ENCODE results near the gene OTUD3.
A peak's percentile ranks its signal among the peaks of the same experiment; 100 is the strongest.
"Not testable (repeated sequence)": the region's sequence is repeated elsewhere in the genome, so short reads cannot be mapped to it uniquely, and the experiment has no call there.

Gene OTUD3

DNA sequence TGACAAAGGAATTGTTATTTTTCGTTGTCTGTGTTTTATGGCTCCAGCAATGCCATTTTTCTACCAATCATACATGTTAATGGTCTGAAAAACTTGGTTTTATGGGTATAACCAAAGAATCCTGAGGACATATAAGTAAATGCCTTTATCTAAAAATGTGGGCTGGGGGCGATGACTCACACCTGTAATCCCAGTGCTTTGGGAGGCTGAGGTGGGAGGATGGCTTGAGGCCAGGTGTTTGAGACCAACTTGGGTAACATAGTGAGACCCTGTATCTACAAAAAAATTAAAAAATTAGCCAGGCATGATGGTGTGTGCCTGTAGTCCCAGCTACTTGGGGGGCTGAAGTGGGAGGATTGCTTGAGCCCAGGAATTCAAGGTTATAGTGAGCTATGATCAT lies 12.7 kb upstream of the OTUD3 start:
- DNase-seq = not testable (repeated sequence)

DNA sequence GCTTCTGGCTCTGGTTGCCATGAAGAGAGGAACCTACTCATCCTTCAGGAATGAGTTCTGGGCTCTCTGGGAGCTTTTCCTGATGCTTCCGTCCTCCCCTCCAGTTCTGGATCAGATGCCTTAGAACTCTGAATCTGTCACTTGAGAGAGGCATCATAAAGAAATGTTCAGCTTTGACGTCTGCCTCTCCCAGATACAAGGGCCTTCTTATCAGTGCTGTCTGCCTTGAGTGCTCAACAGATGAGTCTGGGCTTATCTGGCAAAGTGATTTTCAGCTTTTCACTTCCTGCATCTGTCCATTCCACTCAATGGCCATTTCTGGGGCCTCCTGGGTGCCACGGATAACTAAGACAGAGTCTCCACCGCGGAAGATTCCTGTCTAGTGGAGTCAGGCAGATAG lies 12.3 kb upstream of the OTUD3 start:
- peak; percentile 46 for DNase-seq

DNA sequence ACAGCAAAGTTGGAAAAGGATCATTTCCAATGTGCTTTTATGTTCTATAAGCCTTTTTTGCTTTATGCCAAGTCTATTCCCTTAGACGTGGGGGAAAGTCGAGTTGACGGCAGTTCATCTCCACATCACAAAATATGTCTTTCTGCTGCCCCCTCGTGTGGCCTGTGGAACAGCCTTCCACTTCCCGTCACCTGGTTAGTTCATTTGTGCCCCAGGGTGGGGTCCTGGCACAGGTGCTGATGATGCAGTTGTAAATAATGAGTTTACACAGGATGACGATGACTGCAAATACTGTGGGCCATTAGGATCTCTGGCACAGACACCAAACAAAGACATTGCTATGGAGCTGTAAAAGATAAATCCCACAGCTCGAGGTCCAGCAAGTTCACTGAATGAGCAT lies 10.0 kb upstream of the OTUD3 start:
- DNase-seq = no peak

DNA sequence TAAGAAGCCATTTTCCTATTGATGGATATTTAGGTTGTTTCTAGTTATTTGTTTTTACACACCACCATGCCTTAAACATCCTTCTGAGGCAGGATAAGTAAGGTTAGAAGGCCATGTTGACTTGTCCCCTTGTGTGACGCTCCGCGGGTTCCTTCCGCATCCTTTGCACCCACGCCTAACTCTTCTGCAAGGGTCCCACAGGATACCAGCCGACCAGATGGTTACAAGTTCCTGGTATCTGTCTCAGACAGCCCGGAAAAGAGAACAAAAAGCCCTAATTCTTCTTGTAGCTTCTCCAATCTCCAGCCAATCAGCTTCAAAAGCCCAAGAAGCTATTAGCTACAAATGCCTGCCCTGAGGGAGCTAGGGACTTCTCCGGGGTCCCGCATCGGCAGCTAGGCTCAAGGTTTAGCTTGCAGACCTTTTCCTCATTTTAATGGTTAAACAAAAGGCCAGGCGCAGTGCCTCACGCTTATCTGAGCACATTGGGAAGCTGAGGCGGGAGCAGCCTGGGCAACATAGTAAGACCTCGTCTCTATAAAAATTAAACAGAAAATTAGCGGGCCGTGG lies 4.9 kb upstream of the OTUD3 start:
- no peak for DNase-seq

DNA sequence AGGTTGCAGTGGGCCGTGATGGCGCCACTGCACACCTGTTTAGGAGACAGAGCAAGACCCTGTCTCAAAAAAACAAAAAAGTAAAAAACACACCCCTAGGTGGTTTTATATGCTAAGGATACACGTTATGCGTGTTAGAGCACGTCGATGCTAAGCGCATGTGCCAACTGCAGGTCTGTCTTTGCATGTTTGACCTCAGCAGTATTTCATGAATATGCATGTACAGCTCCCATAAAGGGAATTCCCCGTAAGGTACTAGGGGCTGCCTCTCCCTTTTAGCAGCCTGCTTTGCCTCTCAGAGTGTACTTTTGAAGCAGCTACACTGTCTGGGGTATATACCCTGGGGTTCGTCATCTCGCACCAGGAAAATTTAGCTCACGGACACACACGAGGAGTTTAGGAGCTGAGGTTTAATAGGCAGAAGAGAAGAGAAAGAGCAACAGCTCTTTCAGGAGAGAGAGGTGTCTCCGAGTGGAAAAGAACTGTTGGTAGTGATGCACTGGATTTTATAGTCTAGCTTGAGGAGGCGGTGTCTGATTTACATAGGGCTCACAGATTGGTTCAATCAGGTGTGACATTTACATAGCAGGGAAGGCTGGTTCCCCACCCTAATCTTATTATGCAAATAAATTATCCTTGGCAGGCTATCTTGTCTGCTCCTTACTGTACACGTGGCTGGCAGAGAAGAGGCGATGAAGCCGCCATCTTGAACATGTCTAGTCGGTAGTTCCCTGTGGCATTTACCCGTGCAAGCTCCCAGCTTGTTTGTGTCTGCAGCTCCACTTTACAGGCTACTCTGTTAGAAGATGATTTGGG lies 4.2 kb upstream of the OTUD3 start:
- no peak for DNase-seq

DNA sequence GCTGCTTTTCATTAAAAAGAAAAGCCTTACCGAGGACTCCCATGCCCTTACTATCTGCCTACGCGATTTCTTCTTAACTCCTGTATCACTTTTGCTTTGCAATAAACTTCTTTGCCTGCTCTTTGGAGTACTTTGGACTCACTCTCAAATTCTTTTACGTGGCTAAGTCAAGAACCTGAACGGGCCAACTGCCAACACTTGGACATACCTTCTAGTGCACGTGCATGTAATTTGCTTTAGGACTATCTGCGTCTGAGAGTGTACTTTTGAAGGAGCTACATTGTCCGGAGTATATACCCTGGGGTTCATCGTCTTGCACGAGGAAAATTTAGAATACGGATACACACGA lies 3.6 kb upstream of the OTUD3 start:
- no peak for DNase-seq

DNA sequence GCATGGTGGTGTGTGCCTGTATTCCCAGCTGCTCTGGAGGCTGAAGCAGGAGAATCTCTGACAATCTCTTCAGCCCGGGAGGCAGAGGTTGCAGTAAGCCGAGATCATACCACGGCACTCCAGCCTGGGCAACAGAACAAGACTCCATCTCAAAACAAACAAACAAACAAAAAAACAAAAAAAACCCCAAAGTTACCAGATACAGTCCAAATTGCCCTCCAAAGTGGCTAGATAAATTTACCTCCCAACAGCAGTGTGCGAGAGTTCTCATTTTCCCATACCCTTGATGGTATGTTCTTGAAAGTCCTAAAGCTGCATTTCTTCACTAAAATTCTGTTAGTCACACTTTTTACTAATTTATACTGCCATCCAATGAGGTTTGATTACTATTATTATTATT lies 3.0 kb upstream of the OTUD3 start:
- no peak for DNase-seq

DNA sequence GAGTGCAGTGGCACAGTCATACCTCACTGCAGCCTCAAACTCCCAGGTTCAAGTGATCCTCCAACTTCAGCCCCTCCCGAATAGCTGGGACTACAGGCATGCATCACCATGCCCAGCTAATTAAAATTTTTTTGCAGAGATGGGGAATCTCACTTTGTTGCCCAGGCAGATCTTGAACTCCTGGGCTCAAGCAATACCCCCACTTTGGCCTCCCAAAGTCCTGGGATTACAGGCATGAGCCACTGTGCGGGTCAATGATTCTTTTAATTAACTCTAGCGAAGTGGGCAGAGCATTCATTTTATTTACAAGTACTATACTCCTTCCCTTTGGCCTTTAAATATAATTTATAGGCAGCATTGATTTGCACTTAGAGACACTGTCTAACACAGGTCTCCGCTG lies 2.5 kb upstream of the OTUD3 start:
- DNase-seq = no peak

DNA sequence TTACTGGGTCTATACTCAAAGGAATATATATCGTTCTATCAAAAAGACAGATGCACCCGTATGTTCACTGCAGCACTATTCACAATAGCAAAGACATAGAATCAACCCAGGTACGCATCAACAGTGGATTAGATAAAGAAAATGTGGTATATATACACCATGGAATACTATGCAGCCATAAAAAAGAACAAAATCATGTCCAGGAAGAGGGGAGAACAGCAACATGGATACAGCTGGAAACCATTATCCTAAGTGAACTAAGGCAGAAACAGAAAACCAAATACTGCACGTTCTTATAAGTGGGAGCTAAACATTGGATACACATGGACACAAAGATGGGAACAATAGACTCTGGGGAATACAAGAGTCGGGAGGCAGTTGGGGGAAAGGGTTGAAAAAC lies 1.4 kb upstream of the OTUD3 start:
- DNase-seq = not testable (repeated sequence)

DNA sequence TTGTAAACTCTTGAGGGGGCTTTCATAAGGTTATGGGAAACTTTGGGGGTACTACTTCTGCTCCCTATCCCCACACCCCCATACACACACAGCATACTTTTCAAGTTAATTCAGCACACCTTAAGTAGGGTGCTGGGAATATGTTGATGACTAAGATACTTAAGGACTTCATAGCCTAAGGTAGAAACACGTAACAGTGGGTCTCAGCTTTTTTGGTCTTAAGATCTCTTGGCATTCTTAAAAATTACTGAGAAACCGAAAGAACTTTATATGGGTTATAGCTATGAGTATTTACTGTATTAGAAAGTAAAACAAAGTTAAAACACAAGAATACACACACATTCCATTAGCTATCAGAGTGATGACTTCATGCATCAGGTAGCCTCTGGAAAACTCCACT lies 2.1 kb downstream of the OTUD3 start:
- no peak for DNase-seq

DNA sequence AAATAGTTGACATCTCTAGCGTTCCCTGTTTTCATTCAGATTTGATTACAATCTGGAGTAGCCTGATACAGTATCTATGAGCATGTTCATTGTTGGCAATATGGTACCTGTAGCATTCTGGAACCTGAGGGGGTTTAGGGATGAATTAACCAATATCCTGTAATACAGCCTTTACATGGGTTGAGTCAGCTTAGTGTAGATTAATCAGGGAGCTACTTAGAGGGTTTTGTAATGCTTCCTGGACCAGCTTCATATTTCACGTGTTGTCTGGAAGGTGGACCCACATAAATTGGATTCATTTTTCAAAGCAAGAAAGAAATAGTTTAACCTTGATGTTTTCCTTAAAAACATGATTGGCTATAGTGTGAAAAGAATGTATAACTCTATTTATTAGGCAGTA lies 3.6 kb downstream of the OTUD3 start:
- DNase-seq = no peak

DNA sequence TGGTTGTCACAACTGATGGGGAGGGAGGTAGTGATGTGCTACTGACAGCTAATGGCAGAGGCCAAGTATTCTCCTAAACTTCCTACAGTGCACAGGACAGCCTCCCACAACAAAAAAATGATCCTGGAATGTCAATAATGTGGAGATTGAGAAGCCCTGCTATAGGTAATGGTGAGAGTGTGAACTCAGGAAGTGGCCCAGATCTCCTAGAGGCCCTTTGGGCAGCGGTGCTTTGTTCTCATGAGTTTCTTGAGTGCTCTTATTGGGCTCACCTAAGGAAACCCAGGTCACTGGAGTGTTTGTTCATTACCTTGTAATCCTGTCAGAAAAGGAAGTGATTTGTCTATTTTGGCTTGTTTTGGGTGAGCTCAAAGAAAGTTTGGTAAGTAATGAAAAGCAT lies 5.9 kb downstream of the OTUD3 start:
- DNase-seq = no peak

DNA sequence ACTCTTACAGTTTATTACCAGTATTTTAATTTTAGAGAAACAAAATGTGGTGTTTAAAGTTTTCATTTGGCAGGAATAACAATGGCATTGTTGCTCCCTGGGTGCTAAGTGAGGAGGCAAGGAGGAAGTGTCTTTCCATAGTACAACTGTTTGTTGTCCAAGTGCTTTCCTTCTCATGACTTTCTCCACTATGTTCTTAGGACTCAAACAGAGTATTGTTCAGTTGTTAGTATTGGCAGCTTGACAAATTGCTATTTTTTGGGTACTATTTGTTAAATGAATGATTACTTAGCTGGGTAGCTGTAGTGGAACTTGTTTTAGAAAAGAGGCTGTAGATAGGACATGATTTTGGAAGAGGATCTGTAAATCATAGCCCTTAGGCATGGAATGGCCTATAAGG lies 7.5 kb downstream of the OTUD3 start:
- no peak for DNase-seq

DNA sequence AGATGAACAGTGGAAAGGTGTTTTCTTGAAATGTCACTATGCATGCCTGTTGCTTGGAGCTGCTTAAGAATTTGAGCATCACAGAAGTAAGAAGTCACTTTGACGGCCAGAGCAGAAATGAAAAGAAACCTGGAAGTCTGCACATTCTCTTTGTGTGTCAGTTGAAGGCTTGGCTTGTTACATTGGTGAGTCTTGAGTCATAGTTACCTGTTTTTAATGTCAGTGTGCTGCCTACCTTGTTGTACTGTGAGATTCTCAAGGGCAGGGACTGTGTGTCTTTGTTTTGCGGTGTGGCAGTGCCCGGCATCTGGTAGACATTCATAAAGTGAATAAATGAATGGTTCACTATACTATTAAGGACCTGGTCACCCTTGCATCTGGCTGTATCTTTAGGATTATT lies 9.9 kb downstream of the OTUD3 start:
- no peak for DNase-seq

DNA sequence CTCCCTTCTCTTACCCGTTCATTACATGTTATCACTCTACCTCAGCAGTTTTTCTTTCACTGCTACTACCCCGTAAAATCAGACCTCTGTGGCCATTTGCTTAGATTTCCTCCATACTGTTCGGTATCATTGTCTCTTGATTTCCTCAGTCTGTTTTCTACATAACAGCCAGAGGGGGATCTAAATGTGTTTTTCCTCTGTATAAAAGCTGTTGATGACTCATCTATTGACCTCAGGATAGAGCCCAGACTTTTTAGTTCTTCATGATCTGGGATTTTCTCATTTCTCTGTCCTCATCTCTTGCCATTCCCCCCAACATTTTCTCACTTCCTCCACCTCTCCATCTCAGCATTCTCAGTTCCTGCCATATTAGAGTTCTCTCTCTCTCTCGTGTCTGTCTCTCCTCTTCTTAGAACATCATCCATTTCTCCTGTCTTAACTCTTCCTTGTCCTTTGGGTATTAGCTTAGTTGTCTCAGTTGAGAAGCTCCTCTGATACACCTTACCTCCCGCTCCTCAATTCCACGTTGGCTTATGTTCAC lies 10.5 kb downstream of the OTUD3 start:
- DNase-seq = no peak

DNA sequence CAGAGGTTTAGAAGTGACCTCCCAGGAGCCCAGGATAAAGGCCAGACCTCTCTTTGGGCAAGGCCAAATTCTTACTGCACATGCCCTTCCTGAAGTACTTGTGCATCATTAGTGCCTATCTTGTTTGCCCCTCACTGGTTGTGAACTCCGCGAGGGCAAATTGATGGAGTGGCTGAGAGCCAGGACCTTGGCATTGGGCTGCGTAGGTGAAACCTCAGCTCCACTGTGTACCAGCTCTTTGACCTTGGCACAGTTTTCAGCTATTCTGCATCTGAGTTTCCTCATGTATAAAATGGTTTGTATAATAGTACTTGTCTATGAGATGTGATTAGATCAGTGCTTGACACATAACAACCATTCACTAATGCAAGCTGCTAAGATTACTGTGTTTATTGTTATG lies 11.5 kb downstream of the OTUD3 start:
- no peak for DNase-seq

DNA sequence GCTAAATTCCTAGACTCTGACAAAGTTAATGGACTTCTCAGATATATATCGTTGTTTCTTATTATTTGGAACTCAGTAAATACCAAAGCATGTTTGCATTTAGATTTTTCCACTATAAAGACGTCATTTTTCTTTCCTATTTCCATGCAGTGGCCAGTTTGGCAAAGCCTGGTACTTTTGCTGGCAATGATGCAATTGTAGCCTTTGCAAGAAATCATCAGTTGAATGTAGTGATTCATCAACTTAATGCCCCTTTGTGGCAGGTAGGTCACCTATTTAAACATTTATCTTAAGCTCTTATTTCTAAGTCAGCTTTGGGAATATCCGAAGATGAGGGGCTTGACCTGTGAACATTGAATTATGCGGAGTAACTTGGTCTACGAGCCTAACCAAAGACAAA lies 12.0 kb downstream of the OTUD3 start:
- DNase-seq = no peak

DNA sequence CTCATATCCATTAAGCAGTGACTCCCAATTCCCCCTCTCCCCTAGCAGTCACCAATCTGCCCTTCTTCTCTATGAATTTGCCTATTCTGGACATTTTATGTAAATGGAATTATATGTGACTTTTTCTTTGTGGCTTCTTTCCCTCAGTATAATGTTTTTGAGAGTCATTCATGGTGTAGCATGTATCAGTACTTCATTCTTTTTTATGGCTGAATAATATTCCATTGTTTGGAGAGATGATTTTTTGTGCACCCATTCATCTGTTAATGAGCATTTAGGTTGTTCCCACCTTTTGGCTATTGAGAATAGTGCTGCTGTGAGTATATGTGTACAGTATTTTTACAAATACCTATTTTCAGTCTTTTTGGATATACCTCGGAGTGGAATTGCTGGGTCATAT lies 19.5 kb downstream of the OTUD3 start:
- DNase-seq = no peak

DNA sequence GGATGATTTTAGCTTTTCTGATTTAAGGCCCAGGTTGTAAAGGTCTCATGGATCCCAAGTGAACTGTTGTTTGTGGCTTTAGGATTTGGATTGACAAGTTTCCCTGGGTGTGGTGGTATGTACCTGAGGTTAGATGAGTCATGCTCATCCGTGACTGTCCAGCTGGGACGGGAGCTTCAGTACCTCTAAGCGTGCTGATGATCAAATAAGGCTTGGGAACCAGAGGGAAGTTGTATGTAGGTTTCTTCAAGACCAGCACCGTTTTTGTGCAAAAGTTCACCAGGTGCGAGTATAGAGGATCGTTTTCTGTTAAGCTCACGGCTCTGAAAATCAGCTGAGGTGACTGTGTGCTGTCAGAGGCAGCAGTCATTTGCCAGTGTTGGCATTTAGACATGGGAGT lies 21.4 kb downstream of the OTUD3 start:
- no peak for DNase-seq

DNA sequence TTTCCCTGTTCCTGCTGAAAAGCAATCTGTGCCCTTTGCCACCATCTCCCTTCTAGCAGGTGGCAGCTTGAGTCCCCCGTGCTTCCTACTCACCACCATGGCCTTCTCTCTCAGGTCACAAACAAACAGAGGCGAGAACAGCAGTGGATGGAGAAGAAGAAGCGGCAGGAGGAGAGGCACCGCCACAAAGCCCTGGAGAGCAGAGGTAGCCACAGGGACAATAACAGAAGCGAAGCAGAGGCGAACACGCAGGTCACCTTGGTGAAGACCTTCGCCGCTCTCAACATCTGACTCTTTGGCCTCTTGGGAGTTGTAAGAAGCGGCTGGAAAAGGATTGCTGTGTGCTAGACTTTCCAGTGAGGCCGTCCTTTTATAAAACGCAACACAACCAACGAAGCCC lies 25.3 kb downstream of the OTUD3 start:
- no peak for DNase-seq

DNA sequence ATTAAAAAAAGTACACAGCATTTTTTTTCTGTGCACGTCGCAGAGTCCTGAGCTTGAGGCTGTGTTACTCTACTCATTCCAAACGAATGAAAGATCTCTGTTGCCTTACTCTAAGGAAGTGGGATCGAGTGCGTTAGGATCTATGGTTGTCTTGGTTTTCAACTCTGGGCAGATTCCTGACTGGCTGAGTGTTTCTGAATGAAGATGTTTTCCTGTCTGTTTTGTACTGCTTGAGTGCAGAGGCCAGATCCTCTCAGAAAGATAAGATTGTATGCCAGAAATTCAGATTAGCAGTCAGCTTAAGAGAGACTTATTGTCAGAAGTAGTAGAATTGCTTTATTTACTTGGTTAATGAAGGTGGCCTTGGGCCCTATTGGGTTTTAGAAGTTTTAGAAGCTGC lies 27.2 kb downstream of the OTUD3 start:
- DNase-seq = no peak

DNA sequence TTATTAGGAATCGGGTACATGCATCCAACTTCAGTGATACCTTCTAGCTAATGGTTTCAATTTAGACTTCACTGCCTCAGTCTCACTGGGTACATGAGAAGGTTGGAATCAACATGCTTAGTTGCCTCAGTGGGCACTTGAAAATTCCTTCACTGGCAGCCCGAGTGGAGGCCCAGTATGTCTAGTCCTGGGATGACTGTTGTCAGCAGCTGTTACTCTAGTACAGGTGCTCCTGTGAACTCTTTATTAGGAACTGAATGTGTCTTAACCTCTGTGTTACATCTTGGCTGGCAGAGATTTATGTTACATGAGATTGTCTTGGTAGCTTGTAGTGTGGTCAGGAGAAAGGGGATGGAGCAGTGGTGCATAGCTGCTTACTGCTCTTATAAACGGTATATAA lies 27.8 kb downstream of the OTUD3 start:
- no peak for DNase-seq

DNA sequence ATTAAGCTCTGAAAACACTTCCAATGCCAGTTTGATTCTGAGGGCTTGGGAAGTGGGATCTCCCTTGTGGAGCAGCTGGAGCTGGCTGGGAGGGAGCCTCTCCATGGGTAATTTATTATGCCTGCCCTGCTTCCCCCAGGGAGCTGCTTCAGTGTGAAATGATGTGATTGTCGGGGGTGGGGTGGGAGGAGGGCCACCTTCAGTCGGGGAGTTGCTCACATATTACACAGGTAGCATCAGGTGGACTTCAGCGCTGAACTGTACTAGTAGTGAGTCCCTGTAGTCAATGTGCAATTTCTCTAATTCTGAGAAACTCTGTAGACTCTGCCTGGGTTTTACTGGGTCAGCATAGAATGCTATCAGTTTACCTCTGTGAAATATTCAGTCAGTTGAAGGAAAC lies 28.5 kb downstream of the OTUD3 start:
- DNase-seq = no peak

DNA sequence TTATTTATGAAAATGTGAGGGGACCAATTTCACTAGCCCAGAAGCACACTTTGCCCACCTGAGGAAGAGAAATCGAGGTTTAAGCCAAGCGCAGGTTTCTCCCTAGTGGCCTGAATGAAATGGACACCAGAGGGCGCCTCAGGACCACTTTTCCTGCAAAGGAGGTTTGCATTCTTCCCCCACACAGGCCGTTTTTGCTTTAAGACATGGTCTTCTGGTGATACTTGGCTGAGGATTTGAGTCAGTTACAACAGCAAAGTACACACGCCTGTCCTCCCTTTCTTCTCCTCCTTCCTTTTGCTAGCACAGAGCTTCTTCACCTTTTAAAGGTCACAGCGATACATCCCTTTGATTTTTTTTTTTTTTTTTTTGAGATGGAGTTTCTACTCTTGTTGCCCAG lies 35.9 kb downstream of the OTUD3 start:
- DNase-seq = peak; percentile 84

DNA sequence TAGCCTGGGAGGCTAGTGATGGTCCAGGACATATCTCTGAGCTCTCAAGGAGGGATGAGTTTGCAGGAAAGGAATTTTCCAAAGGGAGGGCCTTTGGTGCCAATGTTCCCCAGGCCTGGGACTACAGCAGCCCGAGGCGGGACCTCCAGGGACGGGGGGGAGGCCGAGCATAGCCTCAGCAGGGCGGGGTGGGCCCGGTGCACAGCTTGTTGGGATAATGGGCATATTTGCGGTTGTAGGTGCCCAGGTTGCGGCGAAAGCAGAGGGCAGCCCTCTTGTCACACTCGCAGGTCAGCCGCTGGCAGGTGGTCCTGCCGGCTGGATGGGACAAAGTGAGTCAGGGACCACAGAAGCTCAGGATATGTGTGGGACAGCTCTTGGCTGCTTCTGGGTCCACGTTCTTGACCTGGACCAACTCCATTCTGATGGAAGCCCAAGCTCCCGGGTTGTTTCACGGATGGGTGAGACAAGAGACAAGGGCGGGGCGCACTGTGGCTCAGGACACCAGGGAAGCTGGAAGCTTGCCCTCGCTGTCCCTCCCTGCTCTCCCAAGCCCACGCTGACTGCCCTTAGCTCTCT lies 38.0 kb downstream of the OTUD3 start:
- no peak for DNase-seq

Measured in fibroblast of upper back skin (primary cell).